HG02571 (cell line): ENCODE measurements around the gene CSNK1E.

Experiments used
- ATAC-seq: cut with Tn5 transposase; IDR thresholded peaks from one replicate; pipeline ENCODE4 v1.9.1; 2021; ENCODE audit warnings: mild to moderate bottlenecking, moderate library complexity; ENCODE audit not compliant: unreplicated experiment

Gene CSNK1E

DNA sequence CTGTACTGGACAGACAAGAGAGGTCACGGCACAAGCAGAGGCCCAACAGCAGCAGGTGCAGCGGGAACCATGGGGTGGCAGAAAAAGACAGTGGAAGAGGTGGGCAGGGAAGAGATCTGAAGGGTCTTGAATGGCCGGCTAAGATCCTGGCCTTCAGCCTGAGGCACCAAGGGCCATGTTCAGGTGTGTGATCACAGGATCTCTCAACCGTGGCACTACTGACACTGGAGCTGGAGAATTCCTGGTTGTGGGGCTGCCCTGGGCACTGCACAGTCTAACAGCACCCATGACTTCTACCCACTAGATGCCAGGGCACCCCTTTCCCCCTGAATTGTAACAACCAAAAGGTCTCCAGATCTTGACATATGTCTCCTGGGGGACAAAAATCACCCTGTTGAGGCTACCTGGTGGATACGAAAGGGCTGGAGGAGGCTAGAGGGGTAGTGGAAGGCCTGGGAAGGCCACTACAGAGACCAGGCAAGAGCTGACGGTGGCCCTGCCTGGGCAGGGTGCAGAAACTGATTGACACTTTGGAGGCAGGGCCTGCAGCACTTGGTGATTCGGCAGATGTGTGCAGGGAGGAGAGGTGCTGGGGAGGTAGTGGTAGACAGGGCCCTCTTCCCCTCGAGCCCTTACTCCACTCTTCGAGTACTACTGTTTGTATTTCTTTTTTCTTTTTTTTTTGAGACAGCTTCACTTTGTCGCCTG, 8.3 kb downstream of the CSNK1E start:
- ATAC-seq = no peak

DNA sequence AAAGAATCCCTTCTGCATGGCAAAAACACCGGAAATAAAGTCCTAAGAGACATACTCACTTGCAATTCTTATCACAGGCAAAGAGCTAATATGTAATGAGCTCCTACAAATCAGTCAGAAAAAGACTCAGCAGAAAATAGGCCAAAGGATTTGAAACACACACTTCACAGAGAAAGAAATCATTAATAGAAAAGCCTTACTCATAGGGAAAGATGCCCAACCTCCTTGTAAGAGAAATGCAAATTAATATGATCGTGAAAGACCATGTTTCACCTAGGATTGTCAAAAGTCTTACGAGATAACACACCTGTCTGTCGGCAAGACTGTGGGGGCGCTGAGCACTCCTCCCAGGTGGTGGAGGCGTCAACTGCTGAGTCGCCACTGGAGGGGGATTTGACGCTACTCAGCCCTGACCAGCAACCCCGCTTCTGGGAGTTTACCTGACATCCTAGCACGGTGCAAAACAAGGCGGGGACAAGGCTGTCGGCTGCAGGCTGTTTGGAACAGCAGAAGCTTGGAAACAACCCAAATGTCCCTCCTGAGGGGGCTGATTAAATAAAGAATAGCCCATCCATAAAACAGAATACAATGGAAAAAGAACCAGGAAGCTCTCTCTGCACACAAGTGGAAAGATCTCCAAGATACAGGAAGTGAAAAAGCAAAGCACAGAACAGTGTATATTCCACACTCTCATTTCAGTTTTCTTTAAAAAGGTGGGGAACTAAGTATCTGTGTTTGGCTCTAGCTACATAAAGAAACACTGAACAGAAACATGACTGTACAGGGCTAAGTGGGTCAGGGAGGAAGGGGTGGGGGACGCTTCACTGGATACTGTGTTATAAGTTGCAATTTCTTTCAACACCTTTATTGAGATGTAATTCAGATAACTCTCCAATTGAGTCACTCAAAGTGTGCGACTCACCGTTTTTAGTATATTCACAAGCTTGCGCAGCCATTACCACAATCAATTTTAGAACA, 11.5 kb downstream of the CSNK1E start:
- ATAC-seq = peak; percentile 72

DNA sequence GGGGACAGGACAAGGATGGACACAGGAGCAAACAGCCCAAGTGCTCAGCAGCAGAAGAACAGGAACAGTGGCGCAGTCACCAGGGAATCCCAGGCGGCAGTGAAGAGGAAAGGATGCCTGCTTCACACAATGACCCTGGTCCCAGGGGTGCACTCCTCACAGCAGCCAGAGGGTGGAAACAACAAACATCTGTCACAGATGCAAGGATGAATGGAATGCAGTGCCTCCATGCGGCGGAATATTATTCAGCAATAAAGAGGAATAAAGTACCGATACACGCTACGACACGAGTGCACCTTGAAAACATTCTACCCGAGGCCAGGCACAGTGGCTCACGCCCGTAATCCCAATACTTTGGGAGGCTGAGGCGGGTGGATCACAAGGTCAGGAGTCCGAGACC, 12.7 kb downstream of the CSNK1E start:
- ATAC-seq = no peak

DNA sequence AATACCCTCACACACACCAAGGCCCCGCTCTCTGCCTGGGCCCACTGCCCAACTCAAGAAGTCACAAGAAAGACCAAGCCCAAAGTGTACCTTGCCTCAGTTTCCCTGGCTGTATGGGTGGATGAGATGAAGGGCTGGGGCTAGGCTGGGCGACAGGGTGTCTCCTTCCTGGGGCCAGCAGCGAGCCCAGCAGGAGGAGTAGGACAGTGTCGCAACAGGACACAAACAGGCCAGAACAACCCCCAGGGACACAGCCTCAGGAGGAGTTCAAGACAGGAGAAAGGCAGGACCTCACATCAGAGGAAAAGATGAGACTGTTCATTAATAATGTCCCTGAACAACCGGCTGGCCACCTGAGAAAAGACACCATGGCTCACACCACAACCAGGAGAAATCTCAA, 13.3 kb downstream of the CSNK1E start:
- no peak for ATAC-seq

DNA sequence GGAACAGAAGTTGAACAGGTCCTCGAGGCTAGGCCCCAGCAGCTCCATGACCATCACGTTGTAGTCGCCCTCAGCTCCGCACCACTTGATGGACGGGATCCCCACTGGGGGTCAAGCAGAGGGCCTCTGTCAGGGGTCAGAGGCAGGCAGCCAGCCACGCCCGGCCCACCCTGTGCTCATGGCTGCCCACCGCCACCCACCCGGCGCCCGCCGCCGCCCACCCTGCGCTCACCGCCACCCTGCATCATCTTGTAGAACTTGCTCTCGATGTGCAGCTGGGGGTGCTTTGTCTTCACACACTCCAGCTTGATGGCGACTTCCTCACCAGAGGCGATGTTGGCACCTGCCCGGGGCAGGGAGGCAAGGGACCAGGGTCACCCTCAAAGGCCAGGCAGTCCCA, 14.3 kb downstream of the CSNK1E start:
- no peak for ATAC-seq

DNA sequence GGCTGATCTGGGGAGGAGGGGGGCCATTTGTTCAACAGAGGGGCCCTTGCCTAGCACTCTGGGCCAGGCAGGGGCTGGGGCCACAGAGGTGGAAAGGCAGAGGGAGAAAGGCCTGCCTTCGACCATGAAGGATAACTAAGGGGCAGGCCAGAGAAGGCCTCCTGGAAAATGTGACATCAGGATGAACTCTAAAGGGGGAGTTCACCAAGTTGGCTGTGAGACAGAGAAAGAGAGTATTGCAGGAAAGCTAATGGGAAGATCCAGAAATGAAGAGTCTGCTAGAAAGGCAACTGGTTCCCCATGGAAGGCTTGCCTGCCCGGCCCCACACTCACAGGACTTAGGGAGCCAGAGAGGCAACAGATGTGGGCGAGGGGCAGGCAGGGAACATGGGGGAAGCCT, 16.3 kb downstream of the CSNK1E start:
- ATAC-seq = no peak

DNA sequence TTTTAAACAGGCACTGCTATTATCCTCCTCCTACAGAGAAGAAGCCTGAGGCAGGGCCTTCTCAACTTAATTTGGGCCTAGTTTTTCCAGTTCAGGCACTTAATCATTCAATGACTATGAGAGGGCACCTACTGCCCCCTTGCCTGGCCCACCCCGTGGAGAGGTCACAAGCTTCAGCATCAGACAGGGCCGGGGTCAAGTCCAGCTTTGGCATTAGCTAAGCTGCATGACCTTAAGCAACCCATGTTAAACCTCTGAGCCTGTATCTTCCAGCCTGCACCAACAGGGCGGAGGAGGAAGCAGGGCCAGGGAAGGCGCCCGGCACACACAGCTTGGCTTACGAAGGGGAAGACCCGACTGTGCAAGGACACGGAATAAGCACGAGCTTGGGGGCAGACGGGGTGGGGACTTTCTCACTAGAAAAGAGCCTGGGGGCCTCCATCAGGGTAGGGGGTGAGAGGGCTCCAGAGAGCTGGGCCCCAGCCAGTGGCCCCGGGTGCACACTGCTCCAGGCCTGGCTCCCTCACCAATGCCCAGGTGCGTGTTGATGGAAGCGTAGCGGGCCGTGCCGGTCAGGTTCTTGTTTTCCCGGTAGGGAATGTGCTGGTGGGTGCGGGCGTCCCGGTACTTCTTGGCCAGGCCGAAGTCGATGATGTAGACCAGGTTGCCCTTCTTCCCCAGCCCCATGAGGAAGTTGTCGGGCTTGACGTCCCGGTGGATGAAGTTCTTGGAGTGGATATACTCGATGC, 16.9 kb downstream of the CSNK1E start:
- no peak for ATAC-seq

DNA sequence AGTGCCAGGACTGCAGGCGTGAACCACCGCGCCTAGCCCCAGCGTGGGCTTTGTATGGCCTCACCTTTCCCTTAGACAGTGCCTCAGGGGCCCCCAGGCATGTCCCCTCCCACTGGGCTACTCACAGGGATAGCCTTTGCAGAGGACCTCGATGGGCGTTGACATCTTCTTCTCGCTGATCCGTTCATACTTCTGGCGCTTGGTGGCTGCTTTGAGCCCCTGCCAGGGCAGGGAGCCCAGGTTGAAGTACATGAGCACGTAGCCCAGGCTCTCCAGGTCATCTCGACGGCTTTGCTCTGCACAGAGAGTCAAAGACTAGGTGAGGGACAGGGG, 17.5 kb downstream of the CSNK1E start:
- no peak for ATAC-seq

DNA sequence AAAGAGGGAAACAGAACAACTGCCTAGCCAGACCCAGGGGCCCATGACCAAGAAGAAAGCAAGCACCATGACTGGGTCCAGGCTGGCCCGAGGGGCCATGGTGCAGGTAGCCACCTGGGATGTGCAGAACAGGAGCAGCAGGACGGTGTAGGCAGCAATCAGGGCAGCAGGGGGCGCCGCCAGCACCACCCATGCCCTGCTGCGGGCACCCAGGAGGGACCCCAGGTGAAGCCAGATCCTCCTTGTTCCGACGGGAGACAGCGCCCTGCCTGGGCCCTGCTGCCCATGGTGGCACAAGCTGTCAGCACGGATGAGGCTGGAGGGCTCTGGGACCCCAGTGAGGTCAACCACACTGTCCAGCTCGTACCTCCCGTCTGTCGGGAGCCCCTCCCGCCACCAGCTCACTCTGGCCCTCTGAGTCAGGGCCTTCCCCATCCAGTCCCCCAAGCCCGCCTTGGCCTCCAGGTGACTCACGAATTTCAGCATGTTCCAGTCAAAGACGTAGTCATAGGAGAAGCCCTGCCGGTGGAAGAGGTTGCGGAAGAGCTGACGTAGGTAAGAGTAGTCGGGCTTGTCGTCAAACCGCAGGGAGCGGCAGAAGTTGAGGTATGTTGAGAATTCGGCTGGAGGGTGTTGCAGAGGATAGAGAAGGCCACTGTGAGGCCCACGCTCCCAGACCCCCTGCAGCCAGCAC, 18.8 kb downstream of the CSNK1E start:
- ATAC-seq = no peak

DNA sequence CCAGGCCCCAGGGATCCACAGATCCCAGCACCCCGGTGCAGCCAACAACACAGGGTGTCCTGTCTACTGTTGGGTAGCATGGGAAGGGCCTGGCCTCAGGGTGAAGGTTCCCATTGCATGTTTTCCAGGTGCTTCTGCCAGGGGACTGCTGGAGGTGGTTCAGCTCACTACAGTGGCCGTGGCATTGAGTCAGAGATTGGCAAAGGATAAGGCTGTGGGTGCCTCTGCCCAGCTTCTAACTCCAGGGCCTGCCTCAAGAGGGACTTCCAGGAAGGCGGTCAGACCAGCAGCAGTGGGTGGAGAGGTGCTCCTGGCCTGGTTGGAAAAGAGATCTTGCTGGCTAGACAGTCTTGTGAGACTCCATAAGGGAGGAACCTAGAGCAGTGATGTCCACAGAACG, 20.9 kb downstream of the CSNK1E start:
- no peak for ATAC-seq

DNA sequence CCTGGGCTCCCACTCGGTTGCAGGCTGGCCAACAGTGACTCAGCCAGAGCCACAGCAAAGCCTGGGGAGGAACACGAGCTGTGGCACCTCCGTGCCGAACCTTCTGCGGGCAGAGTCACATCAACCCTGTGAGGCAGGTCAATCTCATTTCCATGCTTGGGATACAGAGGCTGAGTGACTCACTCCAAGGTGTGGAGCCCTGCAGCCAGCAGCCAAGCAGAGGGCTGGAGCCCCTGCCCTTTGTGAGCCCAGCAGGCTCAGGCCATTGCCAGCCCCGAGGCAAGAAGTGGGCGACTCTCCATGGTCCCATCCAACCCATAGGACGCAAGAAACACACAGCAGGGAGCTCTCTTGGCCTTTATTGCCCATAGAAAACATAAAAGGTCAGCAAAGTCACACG, 21.4 kb downstream of the CSNK1E start:
- ATAC-seq = no peak

DNA sequence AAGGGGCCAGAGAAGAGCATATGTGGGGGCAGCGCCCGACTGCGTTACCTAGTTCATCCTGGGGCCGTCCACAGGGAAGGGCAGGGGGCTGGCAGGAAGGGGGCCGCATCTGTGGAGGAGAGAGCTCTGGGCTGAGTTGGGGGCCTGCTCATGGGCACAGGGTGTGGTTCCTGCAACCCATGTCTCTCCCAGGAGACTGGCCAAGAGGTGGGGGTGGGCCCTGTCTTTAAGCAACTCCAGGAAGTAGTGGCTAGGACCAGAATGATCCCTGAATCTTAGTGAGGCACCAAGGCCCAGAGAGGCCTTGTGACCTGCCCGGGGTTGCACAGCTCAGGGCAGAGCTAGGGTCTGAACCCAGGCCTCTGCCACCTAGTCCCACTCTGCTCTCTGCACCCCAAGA, 21.9 kb downstream of the CSNK1E start:
- ATAC-seq = no peak

DNA sequence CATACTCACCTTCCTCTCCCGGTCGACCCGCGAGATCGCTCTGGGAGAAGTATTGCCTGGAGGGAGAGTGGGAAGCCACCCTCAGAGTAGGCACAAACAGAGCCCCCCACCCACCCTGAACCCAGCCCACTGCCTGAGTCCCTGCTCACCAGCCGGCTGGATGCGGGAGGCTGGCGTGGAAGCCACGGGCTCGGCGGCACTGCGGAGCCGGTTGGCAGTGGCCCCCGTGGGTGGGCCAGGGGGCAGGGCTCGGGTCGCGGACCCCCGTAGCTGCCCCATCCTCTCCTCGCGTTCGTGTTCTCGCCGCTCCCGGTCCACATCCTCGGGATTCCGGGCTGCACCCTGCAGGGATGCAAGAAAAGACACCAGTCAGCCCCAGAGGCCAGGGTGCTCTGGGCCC, 23.0 kb downstream of the CSNK1E start:
- no peak for ATAC-seq

DNA sequence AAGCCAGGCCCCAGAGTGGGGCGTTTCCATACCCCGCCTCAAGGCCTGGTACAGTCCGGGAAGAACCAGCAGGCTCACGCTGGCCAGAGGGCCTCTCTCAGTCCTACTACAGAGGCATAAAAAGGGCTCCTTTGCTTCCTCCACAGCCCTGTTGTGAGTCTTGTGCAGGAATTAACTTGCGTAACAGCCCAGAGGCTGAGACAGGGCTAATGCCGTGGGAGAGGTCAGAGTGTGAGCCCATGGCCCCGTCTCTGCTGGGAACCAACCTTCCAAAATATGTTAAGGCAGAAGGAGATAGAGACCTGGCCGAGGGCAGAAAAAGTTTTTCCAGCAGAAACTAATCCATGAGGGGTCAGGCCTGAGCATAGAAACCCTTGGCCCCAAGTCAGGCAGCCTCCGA, 24.5 kb downstream of the CSNK1E start:
- no peak for ATAC-seq

DNA sequence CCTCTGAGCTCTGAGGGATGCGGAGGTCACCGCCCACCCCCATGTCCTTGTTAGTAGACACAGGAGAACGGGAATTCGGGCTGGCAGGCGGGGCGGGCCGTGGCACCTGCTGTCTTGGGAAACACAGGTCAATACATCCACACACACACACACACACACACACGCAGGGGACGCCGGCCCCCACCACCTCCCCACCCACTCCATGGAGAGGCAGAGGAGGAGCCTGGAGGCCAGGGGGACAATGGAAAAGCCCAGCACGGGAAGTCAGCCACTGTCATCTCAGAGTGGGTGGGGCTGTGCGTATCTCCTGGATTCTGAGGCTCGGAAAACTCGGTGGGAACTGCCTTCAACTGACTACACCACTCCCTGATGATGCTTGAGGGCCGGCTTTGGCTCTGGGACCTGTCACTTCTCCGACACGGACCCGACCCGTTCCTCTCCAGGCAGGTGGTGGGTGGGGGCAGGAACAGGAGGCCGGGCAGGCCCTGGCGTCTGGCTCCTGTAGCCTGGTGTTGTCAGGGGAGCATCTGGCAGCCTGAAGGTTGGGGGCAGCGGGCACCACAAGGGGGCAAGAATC, 25.9 kb downstream of the CSNK1E start:
- ATAC-seq = no peak

DNA sequence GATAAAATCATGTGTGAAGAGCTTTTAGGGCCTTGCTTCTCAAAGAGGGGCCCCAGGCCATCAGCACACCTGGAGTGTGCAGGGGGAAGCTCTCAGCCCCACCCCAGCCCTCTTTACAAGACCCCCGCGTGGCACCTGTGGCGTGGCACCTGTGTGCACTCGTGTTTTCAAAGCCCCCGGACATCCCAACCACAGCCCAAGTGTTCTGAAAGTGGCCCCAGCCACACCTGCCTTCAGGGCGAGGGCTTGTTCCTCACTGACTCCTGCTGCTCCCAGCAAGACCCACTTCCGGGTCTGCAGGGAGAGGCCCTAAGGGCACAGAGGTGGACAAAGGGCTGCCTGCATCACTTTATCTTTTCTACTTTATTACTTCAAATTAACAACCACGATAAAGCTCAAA, 26.9 kb downstream of the CSNK1E start:
- ATAC-seq = no peak

DNA sequence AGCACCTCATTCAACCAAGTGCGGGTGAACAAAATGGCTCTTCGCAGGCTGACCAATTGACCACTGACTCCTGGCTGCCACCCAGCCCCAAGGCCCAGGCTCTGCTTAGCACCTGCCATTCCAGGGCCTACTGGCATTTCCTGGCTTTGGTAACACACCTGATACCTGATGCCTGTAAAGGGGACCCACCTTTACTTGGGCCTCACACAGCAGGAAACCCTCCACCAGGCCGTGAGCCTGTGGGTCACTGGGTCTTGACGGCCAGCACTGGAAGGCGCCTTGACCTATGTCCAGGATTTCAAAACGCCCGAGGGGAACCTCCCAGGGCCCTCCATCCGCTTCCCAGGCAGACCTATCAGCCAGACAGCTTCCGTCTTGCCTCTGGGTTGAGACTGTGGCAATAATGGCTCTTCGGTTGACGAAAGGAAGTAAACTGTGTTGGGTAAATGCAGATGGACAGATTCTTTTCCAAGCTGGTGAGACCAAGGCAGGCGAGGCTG, 27.6 kb downstream of the CSNK1E start:
- ATAC-seq = no peak

DNA sequence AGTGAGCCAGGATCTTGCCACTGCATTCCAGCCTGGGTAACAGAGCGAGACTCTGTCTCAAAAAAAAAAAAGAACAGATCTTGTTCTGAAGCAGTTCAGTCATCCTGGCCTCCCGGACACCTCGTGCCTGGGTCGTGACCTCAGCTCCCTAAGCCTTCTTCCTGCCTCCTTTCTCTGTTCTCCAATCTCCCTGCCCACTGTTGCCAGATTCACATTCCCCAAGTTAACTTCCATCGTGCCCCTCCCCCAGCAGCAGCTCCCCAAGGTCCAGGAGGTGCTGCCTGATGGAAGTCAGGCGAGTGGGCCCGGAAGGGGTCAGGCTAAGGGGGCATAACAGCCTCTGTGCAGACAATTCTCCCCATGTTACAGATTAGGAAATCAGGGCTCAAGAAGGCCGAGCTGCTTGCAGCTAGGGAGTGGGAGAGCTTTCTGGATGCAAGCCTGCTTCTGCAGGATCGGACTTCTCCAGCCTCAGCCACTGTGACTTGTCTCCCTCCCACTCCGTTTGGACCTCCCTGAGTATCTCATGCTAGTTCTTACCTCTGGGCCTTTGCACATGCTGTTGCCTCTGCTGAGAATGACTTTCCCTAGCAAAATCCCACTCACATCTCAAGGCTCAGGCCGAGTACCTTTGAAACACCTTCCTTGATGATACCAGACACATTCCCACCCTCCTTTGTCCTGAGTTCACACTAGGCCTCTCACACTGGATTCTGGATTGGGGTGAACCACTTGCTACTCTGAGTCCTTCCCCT, 30.1 kb downstream of the CSNK1E start:
- ATAC-seq = no peak

DNA sequence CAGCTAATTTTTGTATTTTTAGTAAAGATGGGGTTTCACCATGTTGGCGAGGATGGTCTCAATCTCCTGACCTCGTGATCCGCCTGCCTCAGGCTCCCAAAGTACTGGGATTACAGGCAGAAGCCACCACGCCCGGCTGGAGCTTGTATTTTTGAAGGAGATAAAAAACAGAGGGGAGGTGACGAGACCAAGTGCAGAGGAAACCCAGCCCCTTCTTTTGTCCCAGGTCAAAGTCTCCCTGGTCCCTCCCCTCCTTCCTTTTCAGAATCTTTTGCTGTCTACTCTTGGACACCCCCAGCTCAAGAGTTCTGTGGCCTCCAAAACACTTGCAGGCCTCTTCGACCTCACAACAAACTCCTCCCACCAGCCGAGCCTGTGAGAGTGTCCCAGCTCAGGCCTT, 32.2 kb downstream of the CSNK1E start:
- ATAC-seq = no peak

DNA sequence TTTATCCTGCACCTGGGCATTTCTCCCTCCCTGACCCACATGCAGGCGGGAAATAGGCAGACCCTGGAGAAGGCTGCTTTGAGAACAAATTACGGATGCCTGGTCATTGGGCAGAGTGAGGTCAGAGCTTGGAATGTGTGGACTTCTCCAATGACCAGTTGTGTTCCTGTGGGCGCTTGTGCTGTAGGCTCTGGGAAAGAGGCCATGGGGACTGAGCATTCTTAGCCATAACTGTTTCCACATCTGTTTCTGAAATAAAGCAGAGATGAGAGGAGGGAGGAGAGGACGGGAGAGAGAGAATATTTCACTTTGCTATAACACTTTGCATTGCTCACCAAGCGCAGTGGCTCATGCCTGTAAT, 33.2 kb downstream of the CSNK1E start:
- no peak for ATAC-seq
